D341Med (cell line): Measurements from ENCODE around the gene MTCH2.
"Not testable (repeated sequence)": the region's sequence is repeated elsewhere in the genome, so short reads cannot be mapped to it uniquely, and the experiment has no call there.

Experiments
- DNase-seq: peaks from one replicate; pipeline ENCODE4 v3.0.0; 2012; ENCODE audit warnings: low spot score

MTCH2 gene

GRCh38 chr11:47642099-47642855 lies at the start of gene MTCH2:
MTCH2 (minus strand) TSS chr11:47642559; CDS start chr11:47642465, 94 bp downstream.
- peak; percentile 99 for DNase-seq

- DNase-seq, result no peak
Observed at GRCh38 chr11:47691979-47692378, 49.6 kb upstream of the MTCH2 start.

GRCh38 chr11:47689480-47689879 lies 47.1 kb upstream of the MTCH2 start:
- DNase-seq, result no peak

- no peak for DNase-seq
Observed at GRCh38 chr11:47688991-47689390, 46.6 kb upstream of the MTCH2 start.

- DNase-seq, result no peak
Observed at GRCh38 chr11:47688111-47688510, 45.8 kb upstream of the MTCH2 start.

- DNase-seq, result not testable (repeated sequence)
Observed at GRCh38 chr11:47686704-47687103, 44.3 kb upstream of the MTCH2 start.

- DNase-seq, result no peak
Observed at GRCh38 chr11:47686151-47686550, 43.8 kb upstream of the MTCH2 start.

GRCh38 chr11:47675851-47676250 lies 33.5 kb upstream of the MTCH2 start:
- DNase-seq, result no peak

GRCh38 chr11:47672283-47672730 lies 29.9 kb upstream of the MTCH2 start:
- DNase-seq, result no peak

- no peak for DNase-seq
Observed at GRCh38 chr11:47669856-47670255, 27.5 kb upstream of the MTCH2 start.

GRCh38 chr11:47668665-47669064 lies 26.3 kb upstream of the MTCH2 start:
- no peak for DNase-seq

GRCh38 chr11:47667555-47667954 lies 25.2 kb upstream of the MTCH2 start:
- no peak for DNase-seq

- DNase-seq, result no peak
Observed at GRCh38 chr11:47667135-47667534, 24.8 kb upstream of the MTCH2 start.

- not testable (repeated sequence) for DNase-seq
Observed at GRCh38 chr11:47664936-47665335, 22.6 kb upstream of the MTCH2 start.

GRCh38 chr11:47661245-47661644 lies 18.9 kb upstream of the MTCH2 start:
- DNase-seq, result no peak

GRCh38 chr11:47659276-47659675 lies 16.9 kb upstream of the MTCH2 start:
- DNase-seq, result no peak

GRCh38 chr11:47656260-47656885 lies 14.0 kb upstream of the MTCH2 start:
- DNase-seq, result no peak

- no peak for DNase-seq
Observed at GRCh38 chr11:47651818-47652469, 9.6 kb upstream of the MTCH2 start.

- no peak for DNase-seq
Observed at GRCh38 chr11:47649276-47649675, 6.9 kb upstream of the MTCH2 start.

GRCh38 chr11:47646019-47646418 lies 3.7 kb upstream of the MTCH2 start:
- DNase-seq, result no peak

- no peak for DNase-seq
Observed at GRCh38 chr11:47645500-47645899, 3.1 kb upstream of the MTCH2 start.

GRCh38 chr11:47641600-47642098 lies 710 bp downstream of the MTCH2 start:
- no peak for DNase-seq

GRCh38 chr11:47640506-47640905 lies 1.9 kb downstream of the MTCH2 start:
- DNase-seq, result not testable (repeated sequence)
